Endothelial cell of umbilical vein (primary cell): ENCODE results near the gene SMKR1.

Experiments
- EZH2 ChIP-seq: IDR thresholded peaks from 2 replicates; pipeline ENCODE4 v1.6.1; 2012; ENCODE audit warnings: borderline replicate concordance, low read depth, mild to moderate bottlenecking, moderate library complexity, low read length, inconsistent platforms; ENCODE audit not compliant: severe bottlenecking
- FOS ChIP-seq: IDR thresholded peaks from 2 replicates; pipeline ENCODE4 v1.6.1; 2011; ENCODE audit warnings: mild to moderate bottlenecking, low read length, moderate library complexity, borderline replicate concordance; ENCODE audit not compliant: insufficient read depth
- JUN ChIP-seq: IDR thresholded peaks from 2 replicates; pipeline ENCODE4 v1.6.1; 2011; ENCODE audit warnings: borderline replicate concordance, low read depth; ENCODE audit not compliant: insufficient read length, insufficient read depth
- MAX ChIP-seq: IDR thresholded peaks from 2 replicates; pipeline ENCODE4 v1.6.1; 2011; ENCODE audit not compliant: insufficient read depth, insufficient read length
- MYC ChIP-seq: IDR thresholded peaks from one replicate; pipeline ENCODE4 v1.6.1; 2011; ENCODE audit warnings: mild to moderate bottlenecking, low read depth, low read length
- POLR2A ChIP-seq: IDR thresholded peaks from 2 replicates; pipeline ENCODE4 v1.6.1; 2012; ENCODE audit warnings: low read depth, mild to moderate bottlenecking, control low read depth, low read length
- POLR2AphosphoS5 ChIP-seq: IDR thresholded peaks from 2 replicates; pipeline ENCODE4 v1.6.1; 2012; ENCODE audit warnings: low read depth, mild to moderate bottlenecking, control low read depth, low read length, moderate library complexity; ENCODE audit not compliant: insufficient read depth
- TF ChIP-seq, protein P1 (sequence below), 2 donors: IDR thresholded peaks; 1 replicate in 1 of 2; 2 replicates in 1 of 2; pipeline ENCODE4 v1.5.1; 2011; ENCODE audit warnings: low read length in 2 of 2, mild to moderate bottlenecking in 2 of 2, moderate library complexity in 2 of 2, control low read depth in 1 of 2, inconsistent platforms in 1 of 2, low read depth in 1 of 2; ENCODE audit not compliant: insufficient read depth in 1 of 2; ENCODE audit errors: extremely low read depth in 1 of 2

- TF ChIP-seq EZH2, result no peak
- no peak for TF ChIP-seq MAX
- TF ChIP-seq POLR2A, result no peak
- TF ChIP-seq, protein P1, sequence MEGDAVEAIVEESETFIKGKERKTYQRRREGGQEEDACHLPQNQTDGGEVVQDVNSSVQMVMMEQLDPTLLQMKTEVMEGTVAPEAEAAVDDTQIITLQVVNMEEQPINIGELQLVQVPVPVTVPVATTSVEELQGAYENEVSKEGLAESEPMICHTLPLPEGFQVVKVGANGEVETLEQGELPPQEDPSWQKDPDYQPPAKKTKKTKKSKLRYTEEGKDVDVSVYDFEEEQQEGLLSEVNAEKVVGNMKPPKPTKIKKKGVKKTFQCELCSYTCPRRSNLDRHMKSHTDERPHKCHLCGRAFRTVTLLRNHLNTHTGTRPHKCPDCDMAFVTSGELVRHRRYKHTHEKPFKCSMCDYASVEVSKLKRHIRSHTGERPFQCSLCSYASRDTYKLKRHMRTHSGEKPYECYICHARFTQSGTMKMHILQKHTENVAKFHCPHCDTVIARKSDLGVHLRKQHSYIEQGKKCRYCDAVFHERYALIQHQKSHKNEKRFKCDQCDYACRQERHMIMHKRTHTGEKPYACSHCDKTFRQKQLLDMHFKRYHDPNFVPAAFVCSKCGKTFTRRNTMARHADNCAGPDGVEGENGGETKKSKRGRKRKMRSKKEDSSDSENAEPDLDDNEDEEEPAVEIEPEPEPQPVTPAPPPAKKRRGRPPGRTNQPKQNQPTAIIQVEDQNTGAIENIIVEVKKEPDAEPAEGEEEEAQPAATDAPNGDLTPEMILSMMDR (IDR thresholded peaks at IDR 0.05; ENCODE audit: extremely low read depth in 1 of 2, insufficient read depth in 1 of 2, low read depth in 1 of 2, low read length in 2 of 2), result no peak
- no peak for TF ChIP-seq POLR2AphosphoS5
- TF ChIP-seq JUN, result no peak
- TF ChIP-seq FOS, result no peak
- no peak for TF ChIP-seq MYC
Observed at GRCh38 chr7:129535896-129536295, 33.6 kb downstream of the SMKR1 start.
